Neural progenitor cell (in vitro differentiated cells): ENCODE results near the gene CERS3. TPM values are rescaled to one million over a fixed set of nuclear protein-coding genes. Genes with fewer than 3 reads are reported as not detected.

ENCODE experiments used
- DNase-seq: peaks from one replicate; pipeline ENCODE4 v3.0.0-alpha.2; 2016; ENCODE audit warnings: low spot score
- H2AFZ ChIP-seq: fragments of 200-600 bp; sonication (generic); replicated peaks from 2 replicates; pipeline ENCODE4 v1.6.1; 2016; ENCODE audit warnings: antibody characterized with exemption
- H3F3A ChIP-seq: fragments of 200-600 bp; sonication (generic); 2 replicates; pipeline ENCODE4 v1.6.1; 2016; ENCODE audit warnings: antibody characterized with exemption, low read depth
- H3K27ac ChIP-seq: fragments of 200-600 bp; sonication (generic); 2 replicates; pipeline ENCODE4 v1.5.1; 2016; ENCODE audit warnings: mild to moderate bottlenecking
- H3K27me3 ChIP-seq: fragments of 200-600 bp; sonication (generic); 2 replicates; pipeline ENCODE4 v1.6.1; 2016; ENCODE audit warnings: mild to moderate bottlenecking, moderate library complexity
- H3K36me3 ChIP-seq: fragments of 200-600 bp; sonication (generic); 2 replicates; pipeline ENCODE4 v1.5.1; 2016
- H3K4me1 ChIP-seq: fragments of 200-600 bp; sonication (generic); 2 replicates; pipeline ENCODE4 v1.6.1; 2016; ENCODE audit warnings: mixed run types
- H3K4me2 ChIP-seq: fragments of 200-600 bp; sonication (generic); 2 replicates; pipeline ENCODE4 v1.6.1; 2016
- H3K4me3 ChIP-seq: fragments of 200-600 bp; sonication (generic); 2 replicates; pipeline ENCODE4 v1.5.1; 2016
- H3K79me2 ChIP-seq: fragments of 200-600 bp; sonication (generic); 2 replicates; pipeline ENCODE4 v1.6.1; 2016; ENCODE audit warnings: low read depth
- H3K9ac ChIP-seq: fragments of 200-600 bp; sonication (generic); 2 replicates; pipeline ENCODE4 v1.6.1; 2016
- H3K9me3 ChIP-seq: fragments of 200-600 bp; sonication (generic); 2 replicates; pipeline ENCODE4 v1.5.1; 2016; ENCODE audit warnings: low read depth
- H4K20me1 ChIP-seq: fragments of 200-600 bp; sonication (generic); 2 replicates; pipeline ENCODE4 v1.6.1; 2016; ENCODE audit warnings: low read depth
- H3K27ac Mint-ChIP-seq: 3 replicates; pipeline ENCODE4 v1.8.0; 2021; ENCODE audit warnings: mixed read lengths
- H3K27me3 Mint-ChIP-seq: 2 replicates; pipeline ENCODE4 v1.8.0; 2022; ENCODE audit warnings: low read depth, mild to moderate bottlenecking, inconsistent platforms, moderate library complexity, mixed read lengths; ENCODE audit not compliant: insufficient read depth
- H3K36me3 Mint-ChIP-seq: 3 replicates; pipeline ENCODE4 v1.8.0; 2021; ENCODE audit warnings: mixed read lengths
- H3K4me1 Mint-ChIP-seq: 3 replicates; pipeline ENCODE4 v1.8.0; 2021; ENCODE audit warnings: mixed read lengths
- H3K4me3 Mint-ChIP-seq: 3 replicates; pipeline ENCODE4 v1.8.0; 2021; ENCODE audit warnings: mild to moderate bottlenecking, moderate library complexity, mixed read lengths
- H3K9me3 Mint-ChIP-seq: 3 replicates; pipeline ENCODE4 v1.8.0; 2020; ENCODE audit warnings: mixed read lengths
- CTCF ChIP-seq: fragments of 200-600 bp; sonication (generic); IDR thresholded peaks from 2 replicates; pipeline ENCODE4 v1.5.1; 2017; ENCODE audit warnings: antibody characterized with exemption, mild to moderate bottlenecking
- EZH2 ChIP-seq: fragments of 200-600 bp; sonication (generic); IDR thresholded peaks from 2 replicates; pipeline ENCODE4 v1.6.1; 2017; ENCODE audit warnings: antibody characterized with exemption, mild to moderate bottlenecking, moderate library complexity
- EZH2phosphoT487 ChIP-seq: fragments of 200-600 bp; sonication (generic); IDR thresholded peaks from 2 replicates; pipeline ENCODE4 v1.6.1; 2017; ENCODE audit warnings: antibody characterized with exemption
- total RNA-seq: library from RNA; depleted of rRNA; stranded (reverse); fragments of >200 nt; gene quantifications from 2 replicates; pipeline ENCODE4 v1.2.3, GENCODE V29; 2015; ENCODE audit warnings: low replicate concordance

CERS3 gene
- total RNA-seq, 1 donor from 2014 or later, result not detected

DNA sequence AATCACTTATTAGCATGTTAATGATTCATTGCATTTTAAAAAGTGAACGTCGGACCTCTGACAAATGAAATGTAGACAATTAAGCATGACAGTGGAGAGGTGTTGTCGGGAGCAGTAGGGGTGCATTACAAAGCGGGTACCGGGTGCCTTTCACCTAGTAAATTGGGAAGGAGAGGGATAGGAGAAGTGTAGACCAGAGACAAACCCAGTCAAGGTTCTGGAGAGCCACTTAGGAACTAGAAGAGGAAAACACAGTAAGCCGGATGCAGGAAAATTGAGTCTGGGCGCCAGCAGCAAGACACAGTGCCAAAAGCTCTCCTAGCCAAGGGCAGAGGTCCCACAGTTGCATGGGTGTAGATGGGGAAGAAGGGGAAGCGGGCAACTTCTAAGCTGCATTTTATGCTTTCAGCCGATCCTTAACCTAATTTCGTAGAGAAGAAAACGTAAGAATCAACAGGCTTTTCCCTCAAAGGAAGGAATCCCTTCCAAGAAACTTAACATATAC, 3.1 kb upstream of the CERS3 start:
- H3K27ac ChIP-seq, result no peak overlapping the region
- H2AFZ ChIP-seq, result no peak overlapping the region
- H3K4me2 ChIP-seq, result no peak overlapping the region
- no peaks in the 10 kb centered on the region for H3K36me3 ChIP-seq
- no peak for DNase-seq
- Mint-ChIP-seq H3K27ac (no peak overlapping the region), H3K9me3 (peaks cover 2% of the 10 kb centered on the region), H3K27me3 (peaks cover 2% of the 10 kb centered on the region), H3K36me3 (no peaks in the 10 kb centered on the region), H3K4me3 (no peak overlapping the region), H3K4me1 (no peaks in the 10 kb centered on the region)
- no peak overlapping the region for H3K9ac ChIP-seq
- H3K9me3 ChIP-seq, result no peaks in the 10 kb centered on the region
- no peaks in the 10 kb centered on the region for H3K27me3 ChIP-seq
- H3K4me1 ChIP-seq, result no peaks in the 10 kb centered on the region
- no peaks in the 10 kb centered on the region for H3F3A ChIP-seq
- H4K20me1 ChIP-seq, result no peaks in the 10 kb centered on the region
- TF ChIP-seq EZH2phosphoT487, result no peak
- TF ChIP-seq CTCF, result no peak
- no peak for TF ChIP-seq EZH2
- H3K79me2 ChIP-seq, result no peaks in the 10 kb centered on the region
- H3K4me3 ChIP-seq, result no peak overlapping the region

GRCh38 chr15:100531204-100531603, 2.5 kb upstream of the CERS3 start:
- no peak for DNase-seq
- Histone ChIP-seq H3K36me3 (no peaks in the 10 kb centered on the region), H3K27ac (no peak overlapping the region), H3F3A (no peaks in the 10 kb centered on the region), H3K4me1 (no peaks in the 10 kb centered on the region), H3K79me2 (no peaks in the 10 kb centered on the region), H3K9ac (no peak overlapping the region), H3K27me3 (no peaks in the 10 kb centered on the region), H2AFZ (no peak overlapping the region), H3K4me3 (no peak overlapping the region), H3K9me3 (no peaks in the 10 kb centered on the region), H3K4me2 (no peak overlapping the region), H4K20me1 (no peaks in the 10 kb centered on the region)
- no peak overlapping the region for H3K27ac Mint-ChIP-seq
- no peak overlapping the region for H3K4me3 Mint-ChIP-seq
- no peaks in the 10 kb centered on the region for H3K4me1 Mint-ChIP-seq
- peaks cover 2% of the 10 kb centered on the region for H3K27me3 Mint-ChIP-seq
- H3K9me3 Mint-ChIP-seq, result peaks cover 2% of the 10 kb centered on the region
- TF ChIP-seq EZH2, result no peak
- TF ChIP-seq CTCF, result no peak
- TF ChIP-seq EZH2phosphoT487, result no peak
- no peaks in the 10 kb centered on the region for H3K36me3 Mint-ChIP-seq

DNA sequence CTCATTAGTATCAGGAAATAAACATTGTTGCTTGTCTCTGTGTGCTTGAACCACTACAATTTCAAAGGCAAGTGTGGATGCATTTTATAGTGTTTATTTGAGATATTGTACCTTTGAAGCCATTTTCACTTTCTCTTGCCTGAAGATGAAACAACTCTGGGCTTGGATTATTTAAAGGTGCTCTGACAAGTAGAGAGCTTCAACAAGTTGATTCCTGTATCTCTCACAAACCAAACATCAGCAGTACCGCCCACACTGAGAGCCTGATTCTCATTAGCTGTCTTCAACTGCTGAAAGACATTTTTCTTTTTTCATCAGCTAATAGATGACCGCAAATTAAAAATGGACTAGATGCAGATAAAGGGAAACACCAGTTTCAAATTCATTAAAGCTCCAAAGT, 806 bp upstream of the CERS3 start:
- Mint-ChIP-seq H3K36me3 (no peaks in the 10 kb centered on the region), H3K27ac (no peak overlapping the region), H3K4me1 (no peaks in the 10 kb centered on the region), H3K27me3 (peaks cover 2% of the 10 kb centered on the region), H3K4me3 (no peak overlapping the region), H3K9me3 (peaks cover 2% of the 10 kb centered on the region)
- Histone ChIP-seq H3F3A (no peaks in the 10 kb centered on the region), H4K20me1 (no peaks in the 10 kb centered on the region), H2AFZ (no peak overlapping the region), H3K4me1 (no peaks in the 10 kb centered on the region), H3K4me3 (no peak overlapping the region), H3K27me3 (no peaks in the 10 kb centered on the region), H3K27ac (no peak overlapping the region), H3K9me3 (no peaks in the 10 kb centered on the region), H3K9ac (no peak overlapping the region), H3K4me2 (no peak overlapping the region), H3K79me2 (no peaks in the 10 kb centered on the region), H3K36me3 (no peaks in the 10 kb centered on the region)
- no peak for DNase-seq
- TF ChIP-seq EZH2phosphoT487, result no peak
- no peak for TF ChIP-seq EZH2
- TF ChIP-seq CTCF, result no peak
